ENCODE results near the gene TMEM203. TPM values are rescaled to one million over a fixed set of nuclear protein-coding genes. Genes with fewer than 3 reads are reported as not detected.

TMEM203 gene
- total and polyA plus RNA-seq, 2 of the 13 experiments (the other 11 are each of a cell fraction or from before 2014, with no cell fraction given): 23.4 to 36.7 TPM

DNA sequence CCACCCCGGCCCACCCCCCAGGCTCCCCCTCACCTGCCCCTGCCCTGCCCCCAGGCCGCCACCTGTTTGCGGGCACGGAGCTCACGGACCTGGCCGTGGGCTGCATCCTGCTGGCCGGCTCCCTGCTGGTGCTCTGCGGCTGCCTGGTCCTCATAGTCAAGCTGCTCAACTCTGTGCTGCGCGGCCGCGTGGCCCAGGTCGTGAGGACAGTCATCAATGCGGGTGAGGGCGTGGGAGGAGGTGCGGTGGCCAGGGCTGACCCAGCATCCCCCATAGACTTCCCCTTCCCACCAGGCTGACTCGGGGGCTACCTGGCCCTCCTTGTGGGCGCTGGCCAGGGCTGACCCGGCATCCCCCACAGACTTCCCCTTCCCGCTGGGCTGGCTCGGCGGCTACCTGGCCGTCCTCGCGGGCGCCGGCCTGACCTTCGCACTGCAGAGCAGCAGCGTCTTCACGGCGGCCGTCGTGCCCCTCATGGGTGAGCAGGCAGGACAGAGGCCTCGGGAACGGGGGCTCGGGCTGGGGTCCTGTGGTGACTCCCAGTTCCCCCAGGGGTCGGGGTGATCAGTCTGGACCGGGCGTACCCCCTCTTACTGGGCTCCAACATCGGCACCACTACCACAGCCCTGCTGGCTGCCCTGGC, 28.7 kb upstream of the TMEM203 start (continued):
- TF ChIP-seq SALL1 (CRISPR knock-in tag; IDR thresholded peaks at IDR 0.05): 0 out of 2 replicates have a peak, but pooled peaks have one; percentile 24
- TF ChIP-seq RARA (CRISPR knock-in tag; IDR thresholded peaks at IDR 0.05): no peak
- 0 out of 2 replicates have a peak, but pooled peaks have one; percentile 26 for TF ChIP-seq ZBTB7A (CRISPR knock-in tag; IDR thresholded peaks at IDR 0.05)
- no peak for TF ChIP-seq ZNF766 (CRISPR knock-in tag; IDR thresholded peaks at IDR 0.05; ENCODE audit: borderline replicate concordance)
- no peak for TF ChIP-seq KAT7 (CRISPR knock-in tag; IDR thresholded peaks at IDR 0.05; ENCODE audit: borderline replicate concordance)
- peak; percentile 70 for TF ChIP-seq ZNF777 (CRISPR knock-in tag; IDR thresholded peaks at IDR 0.05)
- 0 out of 2 replicates have a peak, but pooled peaks have one; percentile 27 for TF ChIP-seq FOXC1 (CRISPR knock-in tag; IDR thresholded peaks at IDR 0.05; ENCODE audit: borderline replicate concordance)
- TF ChIP-seq, protein P1, sequence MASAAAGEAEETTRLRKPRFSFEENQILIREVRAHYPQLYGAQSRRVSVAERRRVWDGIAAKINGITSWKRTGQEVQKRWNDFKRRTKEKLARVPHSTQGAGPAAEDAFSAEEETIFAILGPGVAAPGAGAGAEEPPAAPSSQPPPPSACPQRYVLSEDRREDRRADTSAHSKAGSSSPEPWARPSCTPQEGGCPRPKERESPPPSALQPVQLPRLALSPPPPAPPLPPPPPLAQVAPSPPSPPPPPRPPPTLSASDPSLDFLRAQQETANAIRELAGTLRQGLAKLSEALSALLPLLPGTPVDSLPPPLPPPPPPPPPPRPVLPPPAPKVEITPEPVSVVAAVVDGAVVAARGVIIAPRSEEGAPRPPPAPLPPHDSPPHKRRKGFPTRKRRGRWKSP (CRISPR knock-in tag; IDR thresholded peaks at IDR 0.05): no peak
- TF ChIP-seq, protein P2, sequence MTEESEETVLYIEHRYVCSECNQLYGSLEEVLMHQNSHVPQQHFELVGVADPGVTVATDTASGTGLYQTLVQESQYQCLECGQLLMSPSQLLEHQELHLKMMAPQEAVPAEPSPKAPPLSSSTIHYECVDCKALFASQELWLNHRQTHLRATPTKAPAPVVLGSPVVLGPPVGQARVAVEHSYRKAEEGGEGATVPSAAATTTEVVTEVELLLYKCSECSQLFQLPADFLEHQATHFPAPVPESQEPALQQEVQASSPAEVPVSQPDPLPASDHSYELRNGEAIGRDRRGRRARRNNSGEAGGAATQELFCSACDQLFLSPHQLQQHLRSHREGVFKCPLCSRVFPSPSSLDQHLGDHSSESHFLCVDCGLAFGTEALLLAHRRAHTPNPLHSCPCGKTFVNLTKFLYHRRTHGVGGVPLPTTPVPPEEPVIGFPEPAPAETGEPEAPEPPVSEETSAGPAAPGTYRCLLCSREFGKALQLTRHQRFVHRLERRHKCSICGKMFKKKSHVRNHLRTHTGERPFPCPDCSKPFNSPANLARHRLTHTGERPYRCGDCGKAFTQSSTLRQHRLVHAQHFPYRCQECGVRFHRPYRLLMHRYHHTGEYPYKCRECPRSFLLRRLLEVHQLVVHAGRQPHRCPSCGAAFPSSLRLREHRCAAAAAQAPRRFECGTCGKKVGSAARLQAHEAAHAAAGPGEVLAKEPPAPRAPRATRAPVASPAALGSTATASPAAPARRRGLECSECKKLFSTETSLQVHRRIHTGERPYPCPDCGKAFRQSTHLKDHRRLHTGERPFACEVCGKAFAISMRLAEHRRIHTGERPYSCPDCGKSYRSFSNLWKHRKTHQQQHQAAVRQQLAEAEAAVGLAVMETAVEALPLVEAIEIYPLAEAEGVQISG (CRISPR knock-in tag; IDR thresholded peaks at IDR 0.05): peak; percentile 47; the same call in 1 of the 2 replicates
- TF ChIP-seq, protein P3, sequence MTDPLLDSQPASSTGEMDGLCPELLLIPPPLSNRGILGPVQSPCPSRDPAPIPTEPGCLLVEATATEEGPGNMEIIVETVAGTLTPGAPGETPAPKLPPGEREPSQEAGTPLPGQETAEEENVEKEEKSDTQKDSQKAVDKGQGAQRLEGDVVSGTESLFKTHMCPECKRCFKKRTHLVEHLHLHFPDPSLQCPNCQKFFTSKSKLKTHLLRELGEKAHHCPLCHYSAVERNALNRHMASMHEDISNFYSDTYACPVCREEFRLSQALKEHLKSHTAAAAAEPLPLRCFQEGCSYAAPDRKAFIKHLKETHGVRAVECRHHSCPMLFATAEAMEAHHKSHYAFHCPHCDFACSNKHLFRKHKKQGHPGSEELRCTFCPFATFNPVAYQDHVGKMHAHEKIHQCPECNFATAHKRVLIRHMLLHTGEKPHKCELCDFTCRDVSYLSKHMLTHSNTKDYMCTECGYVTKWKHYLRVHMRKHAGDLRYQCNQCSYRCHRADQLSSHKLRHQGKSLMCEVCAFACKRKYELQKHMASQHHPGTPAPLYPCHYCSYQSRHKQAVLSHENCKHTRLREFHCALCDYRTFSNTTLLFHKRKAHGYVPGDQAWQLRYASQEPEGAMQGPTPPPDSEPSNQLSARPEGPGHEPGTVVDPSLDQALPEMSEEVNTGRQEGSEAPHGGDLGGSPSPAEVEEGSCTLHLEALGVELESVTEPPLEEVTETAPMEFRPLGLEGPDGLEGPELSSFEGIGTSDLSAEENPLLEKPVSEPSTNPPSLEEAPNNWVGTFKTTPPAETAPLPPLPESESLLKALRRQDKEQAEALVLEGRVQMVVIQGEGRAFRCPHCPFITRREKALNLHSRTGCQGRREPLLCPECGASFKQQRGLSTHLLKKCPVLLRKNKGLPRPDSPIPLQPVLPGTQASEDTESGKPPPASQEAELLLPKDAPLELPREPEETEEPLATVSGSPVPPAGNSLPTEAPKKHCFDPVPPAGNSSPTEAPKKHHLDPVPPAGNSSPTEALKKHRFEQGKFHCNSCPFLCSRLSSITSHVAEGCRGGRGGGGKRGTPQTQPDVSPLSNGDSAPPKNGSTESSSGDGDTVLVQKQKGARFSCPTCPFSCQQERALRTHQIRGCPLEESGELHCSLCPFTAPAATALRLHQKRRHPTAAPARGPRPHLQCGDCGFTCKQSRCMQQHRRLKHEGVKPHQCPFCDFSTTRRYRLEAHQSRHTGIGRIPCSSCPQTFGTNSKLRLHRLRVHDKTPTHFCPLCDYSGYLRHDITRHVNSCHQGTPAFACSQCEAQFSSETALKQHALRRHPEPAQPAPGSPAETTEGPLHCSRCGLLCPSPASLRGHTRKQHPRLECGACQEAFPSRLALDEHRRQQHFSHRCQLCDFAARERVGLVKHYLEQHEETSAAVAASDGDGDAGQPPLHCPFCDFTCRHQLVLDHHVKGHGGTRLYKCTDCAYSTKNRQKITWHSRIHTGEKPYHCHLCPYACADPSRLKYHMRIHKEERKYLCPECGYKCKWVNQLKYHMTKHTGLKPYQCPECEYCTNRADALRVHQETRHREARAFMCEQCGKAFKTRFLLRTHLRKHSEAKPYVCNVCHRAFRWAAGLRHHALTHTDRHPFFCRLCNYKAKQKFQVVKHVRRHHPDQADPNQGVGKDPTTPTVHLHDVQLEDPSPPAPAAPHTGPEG (CRISPR knock-in tag; IDR thresholded peaks at IDR 0.05): no peak
- TF ChIP-seq RARG (CRISPR knock-in tag; IDR thresholded peaks at IDR 0.05; ENCODE audit: low read depth): no peak
- no peak for TF ChIP-seq PPARG (CRISPR knock-in tag; conservative IDR thresholded peaks at IDR 0.05)
- TF ChIP-seq AGO2 (optimal IDR thresholded peaks at IDR 0.05; ENCODE audit: low read depth, low read length): peak; percentile 38
- TF ChIP-seq IKZF4 (CRISPR knock-in tag; IDR thresholded peaks at IDR 0.05; ENCODE audit: borderline replicate concordance, low read depth, not compliant biosample characterization): peak; percentile 58
- TF ChIP-seq HNRNPK (IDR thresholded peaks at IDR 0.05; ENCODE audit: low read depth, low read length, poor library complexity, severe bottlenecking): peak; percentile 30
- 0 out of 2 replicates have a peak, but pooled peaks have one; percentile 27 for TF ChIP-seq ZNF891 (CRISPR knock-in tag; IDR thresholded peaks at IDR 0.05)
- TF ChIP-seq ZNF263 (CRISPR knock-in tag; IDR thresholded peaks at IDR 0.05): 0 out of 2 replicates have a peak, but pooled peaks have one; percentile 31
- TF ChIP-seq HOXA3 (CRISPR knock-in tag; IDR thresholded peaks at IDR 0.05): 0 out of 2 replicates have a peak, but pooled peaks have one; percentile 46
- peak; percentile 64 for TF ChIP-seq ZFY (CRISPR knock-in tag; IDR thresholded peaks at IDR 0.05)
- TF ChIP-seq HNRNPLL (IDR thresholded peaks at IDR 0.05; ENCODE audit: low read depth, low read length, poor library complexity, severe bottlenecking): peak; percentile 16
- TF ChIP-seq ETV6 (CRISPR knock-in tag; conservative IDR thresholded peaks at IDR 0.05): no peak
